Stimulated activated CD4-positive, alpha-beta T cell treated with anti-CD3 and anti-CD28 coated beads, Interleukin-4, amount 100 ng/mL, for 1 hour (primary cell): ENCODE results near the gene LEMD2.

Experiments used
- DNase-seq: peaks from one replicate; pipeline ENCODE4 v3.0.0-alpha.2; 2020

The LEMD2 gene

DNA sequence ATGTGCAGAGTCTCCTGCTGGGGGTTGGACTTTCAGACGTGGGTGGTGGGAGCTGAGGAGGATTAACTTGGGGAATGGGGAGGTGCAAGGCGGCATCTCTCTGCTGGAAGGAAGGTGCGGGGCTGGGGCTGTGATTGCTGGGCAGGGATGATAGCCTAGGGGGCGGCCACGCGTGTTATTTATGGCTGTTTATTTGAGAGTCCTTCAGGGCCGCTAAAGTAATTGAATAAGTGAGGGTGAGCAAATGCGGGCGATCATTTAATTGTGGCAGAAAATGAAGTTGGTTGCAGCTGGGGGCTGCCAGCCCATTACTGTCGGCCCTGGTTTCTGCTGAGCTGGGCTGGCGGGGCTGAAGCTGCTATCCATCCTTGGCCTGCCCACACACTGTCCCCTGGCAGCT lies 34.7 kb downstream of the LEMD2 start:
- no peak for DNase-seq

DNA sequence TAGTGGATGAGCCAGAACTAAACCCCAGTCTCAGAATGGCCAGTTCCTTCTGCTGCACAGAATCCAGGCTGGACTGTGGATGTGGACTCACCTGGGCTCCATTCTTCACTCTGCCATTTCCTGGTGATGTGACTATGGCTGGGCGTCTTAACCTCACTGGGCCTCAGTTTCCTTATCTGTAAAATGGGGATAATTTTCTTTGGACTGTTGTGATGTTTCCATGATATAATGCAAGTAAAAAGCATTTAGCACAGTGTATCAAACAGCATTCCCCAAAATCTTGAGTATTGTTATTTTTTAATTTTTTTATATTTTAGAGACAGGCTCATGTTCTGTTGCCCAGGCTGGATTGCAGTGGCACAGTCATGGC lies 36.3 kb downstream of the LEMD2 start:
- DNase-seq, result no peak

- DNase-seq, result no peak
These were observed 36.9 kb downstream of the LEMD2 start for GRCh38 chr6:33751771-33752645.

- DNase-seq, result no peak
These were observed 38.5 kb downstream of the LEMD2 start for GRCh38 chr6:33750244-33750991.

GRCh38 chr6:33749401-33749800 lies 39.5 kb downstream of the LEMD2 start:
- DNase-seq, result no peak

DNA sequence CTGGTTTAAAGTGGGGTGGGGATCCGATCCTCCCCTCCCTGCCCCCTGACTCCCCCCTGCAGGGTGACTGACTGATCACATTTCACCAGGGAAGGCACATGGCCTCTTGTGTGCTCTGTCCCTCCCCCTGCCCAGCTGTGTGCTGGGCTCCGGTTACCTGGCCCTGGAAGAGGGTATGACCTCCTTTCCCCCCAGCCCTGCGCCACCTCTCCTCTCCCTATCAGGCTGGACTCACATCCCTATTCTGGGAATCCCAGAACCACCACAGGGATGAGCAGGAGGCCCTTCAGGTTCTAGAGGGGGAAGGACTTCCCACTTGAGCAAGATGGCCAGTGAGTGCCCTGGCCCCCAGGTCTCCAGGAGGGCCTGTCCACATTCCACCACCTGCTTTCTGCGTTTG lies 40.1 kb downstream of the LEMD2 start:
- no peak for DNase-seq

DNA sequence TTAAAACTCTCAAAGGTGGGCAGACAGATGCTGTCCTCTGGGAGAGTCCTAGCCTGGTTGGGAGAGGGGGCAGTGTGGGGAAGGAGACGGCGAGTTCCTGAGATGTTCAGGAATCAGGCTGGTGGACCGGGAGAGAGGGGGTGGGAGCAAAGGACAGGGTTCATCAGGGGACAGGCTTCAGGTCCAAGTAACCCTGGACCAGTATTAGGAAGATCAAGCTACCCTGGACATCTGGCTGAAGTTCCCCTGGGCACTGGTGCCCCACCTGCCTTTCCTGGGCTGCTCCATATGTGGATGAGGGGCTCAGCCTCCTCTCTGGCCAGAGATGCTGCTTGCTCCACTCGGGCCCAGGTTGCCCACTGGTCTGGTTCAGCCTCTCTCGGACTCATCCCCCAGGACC lies 41.1 kb downstream of the LEMD2 start:
- DNase-seq, result no peak

GRCh38 chr6:33746651-33747100 lies 42.3 kb downstream of the LEMD2 start, which contains the start of gene IP6K3:
TSS of gene IP6K3 (minus strand) at chr6:33746905. CDS start at chr6:33735476, 11,429 bp downstream.
- no peak for DNase-seq

GRCh38 chr6:33746036-33746600 lies 42.8 kb downstream of the LEMD2 start:
- no peak for DNase-seq

DNA sequence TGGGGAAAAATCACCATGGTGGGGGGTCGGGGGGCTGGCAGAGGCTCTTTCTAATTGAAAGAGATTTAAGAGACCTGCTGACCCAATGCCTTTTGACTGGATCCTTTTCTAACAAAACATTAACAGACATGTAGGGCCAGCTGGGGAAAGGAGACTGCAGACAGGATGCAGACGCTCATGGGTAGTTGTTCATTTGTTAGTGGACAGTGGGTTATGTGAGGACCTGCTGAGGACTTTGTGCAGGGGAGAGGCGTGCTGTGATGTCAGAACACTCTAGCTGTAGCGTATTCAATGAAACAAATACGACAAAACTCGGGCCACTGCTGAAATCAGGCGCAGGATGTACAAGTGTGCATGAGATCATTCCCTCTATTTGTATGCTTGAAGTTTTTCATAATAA lies 43.4 kb downstream of the LEMD2 start:
- DNase-seq, result no peak

DNA sequence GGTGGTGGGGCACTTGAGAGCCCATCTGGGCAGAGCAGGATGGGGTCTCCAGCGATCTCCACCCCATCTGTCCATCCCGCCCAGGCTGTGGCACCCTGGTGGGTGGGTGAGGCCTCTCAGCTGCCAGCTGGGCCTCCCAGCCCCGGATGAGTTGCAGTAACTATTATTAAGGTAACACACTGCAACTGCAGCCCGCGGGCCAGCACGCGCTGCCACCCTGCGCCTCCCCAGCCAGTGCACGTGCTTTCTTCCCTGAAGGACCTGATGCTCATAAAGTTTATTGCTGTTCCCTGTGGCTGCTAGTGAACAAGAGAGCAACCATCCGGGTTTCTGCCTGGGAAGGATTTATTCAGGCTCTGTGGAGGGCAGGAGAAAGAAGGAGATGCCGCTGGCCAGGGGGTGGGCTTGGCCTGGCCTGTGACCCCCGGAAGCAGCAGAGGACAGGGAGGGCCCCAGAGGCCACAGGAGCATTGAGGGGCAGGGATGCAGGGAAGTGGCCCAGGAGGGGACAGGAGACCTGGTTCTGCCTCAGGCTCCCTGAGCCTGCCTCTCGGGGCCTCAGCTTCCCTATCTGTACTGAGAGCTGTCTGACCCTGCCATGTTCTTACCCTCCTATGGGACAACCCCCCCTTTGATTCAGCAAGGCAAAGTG lies 43.9 kb downstream of the LEMD2 start:
- DNase-seq, result no peak

- peak; percentile 71 for DNase-seq
These were observed 44.7 kb downstream of the LEMD2 start for GRCh38 chr6:33744001-33744848.

DNA sequence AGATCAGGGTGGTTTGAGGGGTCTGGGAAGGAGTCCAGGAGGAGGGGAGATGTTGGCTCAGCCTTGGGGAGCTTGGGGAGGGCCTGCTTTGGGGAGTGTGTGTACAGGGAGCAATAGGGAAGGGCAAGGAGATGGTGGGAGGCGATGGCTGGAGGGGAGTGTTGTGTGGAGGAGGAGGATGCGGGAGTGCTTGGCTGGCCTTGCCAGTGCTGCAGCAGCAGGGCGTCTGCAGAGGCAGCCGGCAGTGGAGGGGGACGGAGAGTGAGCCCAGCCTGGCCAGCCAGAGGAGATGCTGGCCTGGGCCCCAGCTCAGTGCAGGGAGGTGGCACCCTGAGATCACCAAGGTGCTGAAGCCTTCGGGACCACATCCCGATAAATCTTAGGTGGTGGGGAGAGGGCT lies 46.1 kb downstream of the LEMD2 start:
- DNase-seq, result no peak

DNA sequence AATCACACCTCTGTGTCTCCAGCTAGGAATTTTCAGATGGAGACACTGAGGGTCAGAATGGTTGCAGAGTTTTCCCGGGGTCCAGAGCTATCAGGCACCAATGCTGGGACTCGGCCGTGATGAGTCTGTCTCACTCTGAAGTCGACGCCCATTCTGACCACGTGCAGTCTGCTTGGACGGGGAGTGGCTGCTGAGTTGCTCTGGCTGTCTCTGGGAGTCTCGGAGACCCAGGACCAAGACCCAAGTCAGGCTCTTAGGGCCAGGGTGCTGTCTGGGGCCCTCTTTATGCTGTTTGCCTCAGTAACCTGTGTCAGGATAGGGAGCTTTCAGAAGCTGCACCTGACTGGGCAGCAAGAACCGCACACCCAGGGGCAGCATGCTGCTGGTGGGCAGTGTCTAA lies 46.8 kb downstream of the LEMD2 start:
- no peak for DNase-seq

- no peak for DNase-seq
These were observed 48.1 kb downstream of the LEMD2 start for GRCh38 chr6:33740794-33741193.

DNA sequence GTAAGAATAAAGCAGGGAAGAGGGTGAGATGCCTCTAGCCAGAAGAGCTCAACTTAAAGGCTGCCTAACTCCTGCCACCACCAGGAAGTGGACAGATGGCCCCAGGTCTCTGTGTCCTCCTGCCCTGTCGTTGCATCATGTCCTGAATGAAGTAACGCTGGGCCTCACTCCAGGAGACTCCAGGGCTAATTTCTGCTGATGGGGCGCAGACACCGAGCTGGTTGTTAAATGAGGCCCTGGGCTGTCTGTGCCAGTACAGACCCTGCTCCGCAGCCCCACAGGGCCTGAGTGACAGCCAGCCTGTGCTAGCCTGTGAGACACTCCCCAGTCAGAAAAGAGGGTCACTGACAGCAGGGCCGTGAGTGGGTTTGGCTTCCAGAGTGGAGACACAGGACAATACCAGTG lies 48.7 kb downstream of the LEMD2 start:
- DNase-seq, result no peak

DNA sequence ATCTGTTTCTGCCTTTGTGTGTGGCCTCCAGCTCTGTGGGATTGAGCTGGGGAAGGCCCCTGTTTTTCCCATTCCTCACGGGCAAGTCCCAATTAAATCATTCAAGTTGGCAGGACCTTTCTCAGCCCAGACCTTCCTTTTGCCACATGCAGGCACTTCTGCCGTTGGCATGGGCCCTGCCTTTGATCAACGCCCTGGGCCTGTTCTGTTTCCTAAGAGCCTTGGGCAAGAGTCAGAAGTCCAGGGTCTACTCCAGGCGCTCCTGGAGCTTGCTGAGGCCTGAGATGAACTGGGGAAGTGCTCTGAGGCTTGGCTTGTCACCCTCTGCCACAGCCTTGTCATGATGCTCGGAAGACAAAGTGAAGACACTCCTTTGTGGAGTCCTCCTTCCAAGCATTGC lies 49.4 kb downstream of the LEMD2 start:
- no peak for DNase-seq

DNA sequence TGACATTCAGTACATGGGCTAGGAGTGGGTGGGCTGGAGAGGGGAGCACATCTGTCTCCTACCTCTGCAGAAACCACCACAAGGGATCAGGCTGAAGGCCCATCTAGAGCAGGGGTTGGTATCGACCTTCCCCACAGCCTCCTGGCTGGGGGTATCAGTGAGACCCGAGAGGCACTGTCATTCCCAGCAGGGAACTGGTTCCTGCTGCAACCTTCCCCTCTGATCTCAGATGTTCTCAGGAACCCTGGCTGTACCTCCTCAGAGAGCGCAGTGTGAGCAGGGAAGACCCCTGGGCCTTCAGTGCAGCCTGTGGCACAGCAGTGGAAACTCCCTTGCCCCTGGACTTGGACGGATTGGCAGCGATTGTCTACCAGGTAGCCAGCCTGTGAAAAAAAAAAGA lies 50.1 kb downstream of the LEMD2 start:
- DNase-seq, result no peak

GRCh38 chr6:33738153-33738552 lies 50.8 kb downstream of the LEMD2 start:
- no peak for DNase-seq

- no peak for DNase-seq
These were observed 51.5 kb downstream of the LEMD2 start for GRCh38 chr6:33737267-33738026.

GRCh38 chr6:33735216-33735615 lies 53.7 kb downstream of the LEMD2 start:
- DNase-seq, result no peak

DNA sequence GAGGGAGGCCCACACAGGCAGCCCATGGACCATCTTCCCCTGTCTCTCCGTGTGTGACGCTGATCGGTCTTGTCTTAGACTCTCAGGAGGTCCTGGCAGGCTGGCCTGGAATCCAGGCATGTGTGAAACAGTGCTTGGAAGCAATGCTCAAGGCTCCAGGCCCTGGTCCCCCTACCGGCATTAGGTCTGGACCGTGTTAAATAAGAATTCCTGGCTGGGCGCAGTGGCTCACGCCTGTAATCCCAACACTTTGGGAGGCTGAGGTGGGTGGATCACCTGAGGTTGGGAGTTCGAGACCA lies 55.3 kb downstream of the LEMD2 start:
- no peak for DNase-seq
